Transverse colon (tissue), 4 donors: ENCODE data around the gene ZNF334. TPM values are rescaled to one million over a fixed set of nuclear protein-coding genes. Genes with fewer than 3 reads are reported as not detected.

Experiments
- DNase-seq: peaks from one replicate; pipeline ENCODE4 v3.0.0-alpha.2; 2019
- H3K27ac ChIP-seq, 4 donors: fragments of 200-600 bp; sonication (generic); 2 replicates each; pipeline ENCODE4 v1.5.1; 2016 to 2018; ENCODE audit warnings: inconsistent platforms in 4 of 4
- H3K27me3 ChIP-seq: fragments of 200-600 bp; sonication (generic); 2 replicates; pipeline ENCODE4 v1.5.1; 2017; ENCODE audit warnings: inconsistent platforms
- H3K36me3 ChIP-seq, 4 donors: fragments of 200-600 bp; sonication (generic); 2 replicates each; pipeline ENCODE4 v1.5.1; 2017 to 2019; ENCODE audit warnings: inconsistent platforms in 4 of 4
- H3K4me1 ChIP-seq, 4 donors: fragments of 200-600 bp; sonication (generic); 2 replicates each; pipeline ENCODE4 v1.5.1; 2017 to 2020; ENCODE audit warnings: inconsistent platforms in 4 of 4
- H3K4me3 ChIP-seq, 4 donors: fragments of 200-600 bp; sonication (generic); 1 replicate in 1 of 4; 2 replicates in 3 of 4; pipeline versions ENCODE4 v1.5.1 to v1.6.1; 2017 to 2019; ENCODE audit warnings: inconsistent platforms in 4 of 4
- H3K9me3 ChIP-seq, 2 donors: fragments of 200-600 bp; sonication (generic); 2 replicates each; pipeline ENCODE4 v1.5.1; 2017 to 2019; ENCODE audit warnings: inconsistent platforms in 2 of 2
- CTCF ChIP-seq, 5 experiments: fragments of 200-600 bp in 3 of 5; fragments of 450-650 bp in 2 of 5; sonication (generic) in 3 of 5; IDR thresholded peaks; 1 replicate in 2 of 5; 2 replicates in 3 of 5; pipeline ENCODE4 v1.5.1; 2016 to 2017; ENCODE audit warnings: antibody characterized with exemption in 5 of 5, inconsistent platforms in 3 of 5, mild to moderate bottlenecking in 2 of 5, moderate library complexity in 1 of 5
- EP300 ChIP-seq: sonication (generic); formaldehyde crosslinking; IDR thresholded peaks from one replicate; pipeline ENCODE4 v1.6.1; 2017; ENCODE audit warnings: antibody characterized with exemption, low read depth
- POLR2A ChIP-seq: fragments of 450-650 bp; IDR thresholded peaks from one replicate; pipeline ENCODE4 v1.6.1; 2016; ENCODE audit warnings: antibody characterized with exemption, mild to moderate bottlenecking, moderate library complexity
- POLR2AphosphoS5 ChIP-seq, 3 donors: sonication (generic); formaldehyde crosslinking; IDR thresholded peaks; one replicate each; pipeline ENCODE4 v1.6.1; 2016; ENCODE audit warnings: antibody characterized with exemption in 3 of 3
- WGBS, 2 donors: methylation state at CpG; one replicate each; pipeline ENCODE4 v1.1.5; 2018; ENCODE audit warnings: low coverage in 1 of 2; 5-methylcytosine and 5-hydroxymethylcytosine counted together
- in situ Hi-C, 4 donors: fragments of 200-750 bp; cut with MboI; loops; one replicate each; pipeline versions ENCODE4 v1.15.0 to v1.15.1; 2017; ENCODE audit warnings: low sequenced_read_pairs in 3 of 4, low pct_ligation_motif_present in 1 of 4, low pct_unique_long_range_greater_than_20kb in 1 of 4
- intact Hi-C: fragments of 100-400 bp; cut with DNase I; formaldehyde crosslinking; loops from one replicate; pipeline ENCODE4 v1.15.1; 2023; ENCODE audit warnings: low total_unique reads
- total RNA-seq, 4 donors: library from RNA; depleted of rRNA; stranded (reverse); fragments of >200 nt; gene quantifications; one replicate each; pipeline ENCODE4 v1.1.0, GENCODE V29; 2016

The ZNF334 gene
- total RNA-seq, 4 donors from 2014 or later, result 1.9 to 7.1 (median 4.7) TPM

GRCh38 chr20:46555370-46555956 lies 42.1 kb upstream of the ZNF334 start:
- intact Hi-C loops, result no loop called here
- Histone ChIP-seq H3K4me3 (no peak overlapping the region), H3K9me3 (no peaks in the 10 kb centered on the region), H3K4me1 (peaks cover 0 to 7% (median 0%) of the 10 kb centered on the region in 4 donors), H3K36me3 (no peaks in the 10 kb centered on the region), H3K27ac (no peak overlapping the region), H3K27me3 (no peaks in the 10 kb centered on the region)
- 83% methylated on average over 4 of the region's 4 CpGs; no CpG with 5 or more reads in 1 of the 2 donors for WGBS, 2 donors
- no peak for DNase-seq
- TF ChIP-seq POLR2A, result no peak
- no peak for TF ChIP-seq POLR2AphosphoS5 (IDR thresholded peaks at IDR 0.05)
- no peak for TF ChIP-seq EP300
- TF ChIP-seq CTCF (IDR thresholded peaks at IDR 0.05), result no peak
- in situ Hi-C loops, result no loop called here

GRCh38 chr20:46554828-46555227 lies 41.5 kb upstream of the ZNF334 start:
- no peak for TF ChIP-seq CTCF (IDR thresholded peaks at IDR 0.05)
- Histone ChIP-seq H3K27me3 (no peaks in the 10 kb centered on the region), H3K4me1 (peaks cover 0 to 7% (median 0%) of the 10 kb centered on the region in 4 donors), H3K4me3 (no peak overlapping the region), H3K9me3 (no peaks in the 10 kb centered on the region), H3K27ac (no peak overlapping the region), H3K36me3 (no peaks in the 10 kb centered on the region)
- 82% methylated on average over 3 of the region's 3 CpGs; no CpG with 5 or more reads in 1 of the 2 donors for WGBS, 2 donors
- intact Hi-C loops (no loop called here), in situ Hi-C loops (no loop called here)
- no peak for DNase-seq

GRCh38 chr20:46553926-46554325 lies 40.6 kb upstream of the ZNF334 start:
- Histone ChIP-seq H3K4me1 (peaks cover 0 to 7% (median 0%) of the 10 kb centered on the region in 4 donors), H3K27ac (no peak overlapping the region), H3K4me3 (no peak overlapping the region), H3K9me3 (no peaks in the 10 kb centered on the region), H3K36me3 (no peaks in the 10 kb centered on the region), H3K27me3 (no peaks in the 10 kb centered on the region)
- WGBS, 2 donors, result 89 to 93% methylated on average over 3 of the region's 3 CpGs
- no peak for DNase-seq
- intact Hi-C loops, result no loop called here
- no peak for TF ChIP-seq CTCF (IDR thresholded peaks at IDR 0.05)
- in situ Hi-C loops, result no loop called here

- DNase-seq, result no peak
- TF ChIP-seq POLR2AphosphoS5 (IDR thresholded peaks at IDR 0.05) (no peak), EP300 (no peak), CTCF (IDR thresholded peaks at IDR 0.05) (no peak), POLR2A (no peak)
- Histone ChIP-seq H3K36me3 (no peaks in the 10 kb centered on the region), H3K27me3 (no peaks in the 10 kb centered on the region), H3K9me3 (no peaks in the 10 kb centered on the region), H3K27ac (no peak overlapping the region), H3K4me3 (no peak overlapping the region), H3K4me1 (peaks cover 0 to 7% (median 0%) of the 10 kb centered on the region in 4 donors)
- intact Hi-C loops (no loop called here), in situ Hi-C loops (no loop called here)
- 66% methylated on average over 4 of the region's 4 CpGs; no CpG with 5 or more reads in 1 of the 2 donors for WGBS, 2 donors
Observed at GRCh38 chr20:46552460-46553420, 39.4 kb upstream of the ZNF334 start.
